ENCODE data around the gene CELA1. TPM values are rescaled to one million over a fixed set of nuclear protein-coding genes. Genes with fewer than 3 reads are reported as not detected.

Gene CELA1
- total RNA-seq, 2 donors from 2014 or later, result not detected

DNA sequence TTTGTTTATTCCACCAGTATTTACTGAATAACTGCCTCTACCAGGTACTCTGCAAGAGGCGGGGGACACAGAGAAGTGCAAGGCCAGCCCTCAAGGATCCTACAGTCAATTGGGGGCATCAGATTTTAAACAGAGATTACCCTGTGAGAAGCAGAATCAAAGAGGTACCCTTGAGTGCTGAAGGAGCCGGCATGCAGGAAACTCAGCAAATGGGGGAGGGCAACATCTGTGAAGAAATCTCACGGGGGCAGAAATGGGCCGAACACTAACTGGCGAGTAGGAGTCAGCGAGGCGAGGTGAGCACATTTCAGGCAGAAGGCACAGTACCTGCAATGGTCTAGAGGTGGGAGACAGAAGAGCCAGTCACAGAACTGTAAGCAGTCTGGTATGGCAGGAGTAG lies 35.7 kb upstream of the CELA1 start:
- no peaks in the 10 kb centered on the region for H3K27me3 ChIP-seq
- intact Hi-C loops (cut with DNase I), result no loop called here
- no peak overlapping the region for H3K4me3 ChIP-seq
- no peaks in the 10 kb centered on the region for H3K9me3 ChIP-seq
- peaks cover 0 to under 1% of the 10 kb centered on the region in 2 donors for H3K36me3 ChIP-seq (replicated peaks in 1 of 2; ENCODE audit: insufficient read depth in 1 of 2, low read depth in 2 of 2)
- H3K4me1 ChIP-seq, result no peaks in the 10 kb centered on the region
- H3K27ac ChIP-seq, result no peak overlapping the region
- ATAC-seq, result no peak
- TF ChIP-seq, protein P1, sequence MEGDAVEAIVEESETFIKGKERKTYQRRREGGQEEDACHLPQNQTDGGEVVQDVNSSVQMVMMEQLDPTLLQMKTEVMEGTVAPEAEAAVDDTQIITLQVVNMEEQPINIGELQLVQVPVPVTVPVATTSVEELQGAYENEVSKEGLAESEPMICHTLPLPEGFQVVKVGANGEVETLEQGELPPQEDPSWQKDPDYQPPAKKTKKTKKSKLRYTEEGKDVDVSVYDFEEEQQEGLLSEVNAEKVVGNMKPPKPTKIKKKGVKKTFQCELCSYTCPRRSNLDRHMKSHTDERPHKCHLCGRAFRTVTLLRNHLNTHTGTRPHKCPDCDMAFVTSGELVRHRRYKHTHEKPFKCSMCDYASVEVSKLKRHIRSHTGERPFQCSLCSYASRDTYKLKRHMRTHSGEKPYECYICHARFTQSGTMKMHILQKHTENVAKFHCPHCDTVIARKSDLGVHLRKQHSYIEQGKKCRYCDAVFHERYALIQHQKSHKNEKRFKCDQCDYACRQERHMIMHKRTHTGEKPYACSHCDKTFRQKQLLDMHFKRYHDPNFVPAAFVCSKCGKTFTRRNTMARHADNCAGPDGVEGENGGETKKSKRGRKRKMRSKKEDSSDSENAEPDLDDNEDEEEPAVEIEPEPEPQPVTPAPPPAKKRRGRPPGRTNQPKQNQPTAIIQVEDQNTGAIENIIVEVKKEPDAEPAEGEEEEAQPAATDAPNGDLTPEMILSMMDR (IDR thresholded peaks at IDR 0.05), result no peak
- no peak for TF ChIP-seq POLR2A (IDR thresholded peaks at IDR 0.05)
- DNase-seq, result no peak
- WGBS, 2 donors, result 93 to 95% methylated on average over 7 of the region's 7 CpGs

DNA sequence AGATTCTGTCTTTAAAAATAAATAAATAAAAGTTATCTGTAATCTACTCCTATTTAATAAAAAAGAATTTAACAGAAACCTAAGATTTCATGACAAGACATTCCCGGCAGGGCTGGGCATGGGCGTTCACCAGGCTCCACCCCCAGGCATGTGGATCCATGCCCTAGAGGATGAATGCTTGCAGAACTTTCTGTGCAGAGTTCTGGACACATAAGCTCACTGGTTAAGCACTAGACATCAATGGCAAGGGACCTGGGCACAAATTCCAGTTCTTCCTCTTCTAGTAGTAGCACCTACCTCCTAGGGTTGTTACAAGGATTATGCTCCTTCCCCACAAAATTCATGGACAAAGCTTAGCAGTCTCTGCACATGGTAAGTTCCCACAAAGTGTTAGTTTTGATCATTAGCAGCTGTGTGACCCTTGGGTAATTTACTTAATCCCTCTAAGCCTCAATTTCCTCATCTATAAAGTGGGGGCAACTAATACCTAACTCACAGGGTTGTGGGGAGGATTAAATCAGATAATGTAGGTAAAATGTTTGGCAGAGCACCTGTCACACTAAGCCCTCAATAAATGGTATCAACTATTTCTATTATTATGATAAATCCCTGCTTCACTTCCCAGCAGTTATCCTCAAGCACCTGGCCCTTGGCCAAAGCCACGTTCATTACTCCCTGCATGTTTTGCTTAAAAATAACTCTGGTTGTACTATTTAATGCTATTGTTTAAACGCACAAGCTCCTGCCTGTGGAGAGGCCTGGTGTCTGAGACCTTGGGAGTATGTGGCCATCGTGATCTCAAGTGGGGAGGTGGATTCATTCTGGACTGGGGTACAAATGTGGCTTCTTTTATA lies 35.0 kb upstream of the CELA1 start:
- TF ChIP-seq, protein P1 (IDR thresholded peaks at IDR 0.05), result no peak
- no peak for TF ChIP-seq POLR2A (IDR thresholded peaks at IDR 0.05)
- intact Hi-C loops (cut with DNase I), result no loop called here
- H3K4me1 ChIP-seq, result no peaks in the 10 kb centered on the region
- H3K36me3 ChIP-seq (replicated peaks in 1 of 2; ENCODE audit: insufficient read depth in 1 of 2, low read depth in 2 of 2), result peaks cover 0 to 3% of the 10 kb centered on the region in 2 donors
- H3K27me3 ChIP-seq, result no peaks in the 10 kb centered on the region
- no peak overlapping the region for H3K4me3 ChIP-seq
- 59 to 63% methylated on average over 5 of the region's 5 CpGs for WGBS, 2 donors
- no peaks in the 10 kb centered on the region for H3K9me3 ChIP-seq
- H3K27ac ChIP-seq, result no peak overlapping the region
- ATAC-seq, result no peak
- DNase-seq, result no peak

DNA sequence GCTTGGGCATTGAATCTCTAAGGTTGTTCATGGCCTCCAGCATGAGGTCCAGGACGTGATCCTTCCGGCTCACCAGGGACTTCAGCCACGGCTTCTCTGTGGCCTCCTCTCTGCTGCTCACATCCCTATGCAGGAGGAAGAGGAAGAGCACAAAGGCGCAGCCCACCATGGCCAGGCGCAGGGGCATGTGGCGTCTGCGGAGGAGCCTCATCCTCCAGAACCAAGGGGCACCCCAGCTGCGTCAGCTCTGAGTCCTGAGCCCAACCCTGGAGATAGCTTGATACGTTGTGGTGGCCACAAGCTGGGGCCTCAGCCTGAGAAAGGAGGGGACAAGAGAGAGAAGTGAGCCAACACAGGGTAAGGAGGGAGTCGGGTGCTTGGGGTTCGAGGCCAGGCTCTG lies 33.1 kb upstream of the CELA1 start:
- H3K36me3 ChIP-seq (replicated peaks in 1 of 2; ENCODE audit: insufficient read depth in 1 of 2, low read depth in 2 of 2), result peaks cover 0 to 3% of the 10 kb centered on the region in 2 donors
- H3K27ac ChIP-seq, result no peak overlapping the region
- no peaks in the 10 kb centered on the region for H3K27me3 ChIP-seq
- ATAC-seq (no peak), DNase-seq (no peak)
- WGBS, 2 donors, result 89 to 92% methylated on average over 6 to 11 of the region's 11 CpGs
- H3K4me1 ChIP-seq, result no peaks in the 10 kb centered on the region
- no peaks in the 10 kb centered on the region for H3K9me3 ChIP-seq
- intact Hi-C loops (cut with DNase I), result no loop called here
- H3K4me3 ChIP-seq, result no peak overlapping the region
- TF ChIP-seq, protein P1 (IDR thresholded peaks at IDR 0.05), result no peak
- no peak for TF ChIP-seq POLR2A (IDR thresholded peaks at IDR 0.05)

DNA sequence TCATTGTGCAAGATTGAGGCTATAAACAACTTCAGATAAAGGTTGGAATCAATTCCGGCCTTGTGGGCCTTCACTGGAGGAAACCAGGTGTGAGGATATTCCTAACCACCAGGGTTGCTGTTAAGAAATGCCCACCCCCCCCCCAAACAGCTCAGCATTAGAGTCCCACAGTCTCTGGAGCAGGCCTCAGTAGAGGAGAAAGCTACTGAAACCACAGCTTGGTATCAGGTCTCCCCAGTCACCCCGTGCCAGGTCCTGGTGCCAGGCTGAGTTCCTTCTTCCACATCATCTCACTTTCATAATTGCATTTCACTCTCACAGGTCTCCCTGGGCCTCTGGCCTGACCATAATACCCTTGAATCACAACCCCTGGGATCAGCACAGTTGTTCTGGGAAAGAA lies 32.3 kb upstream of the CELA1 start:
- DNase-seq, result no peak
- H3K27me3 ChIP-seq, result no peaks in the 10 kb centered on the region
- 67 to 96% methylated on average over 2 of the region's 2 CpGs for WGBS, 2 donors
- no peak for TF ChIP-seq POLR2A (IDR thresholded peaks at IDR 0.05)
- TF ChIP-seq, protein P1 (IDR thresholded peaks at IDR 0.05), result no peak
- ATAC-seq, result no peak
- no peak overlapping the region for H3K4me3 ChIP-seq
- no peaks in the 10 kb centered on the region for H3K4me1 ChIP-seq
- intact Hi-C loops (cut with DNase I), result no loop called here
- H3K9me3 ChIP-seq, result no peaks in the 10 kb centered on the region
- H3K27ac ChIP-seq, result no peak overlapping the region
- H3K36me3 ChIP-seq (replicated peaks in 1 of 2; ENCODE audit: insufficient read depth in 1 of 2, low read depth in 2 of 2), result peaks cover 0 to 3% of the 10 kb centered on the region in 2 donors
